ENCODE data around the gene ANKRD6. TPM values are rescaled to one million over a fixed set of nuclear protein-coding genes. Genes with fewer than 3 reads are reported as not detected.

ANKRD6 gene
- total and polyA plus RNA-seq, 2 donors (not counting 1 experiment from before 2014, with no cell fraction given) = 3.8 to 10.5 TPM

DNA sequence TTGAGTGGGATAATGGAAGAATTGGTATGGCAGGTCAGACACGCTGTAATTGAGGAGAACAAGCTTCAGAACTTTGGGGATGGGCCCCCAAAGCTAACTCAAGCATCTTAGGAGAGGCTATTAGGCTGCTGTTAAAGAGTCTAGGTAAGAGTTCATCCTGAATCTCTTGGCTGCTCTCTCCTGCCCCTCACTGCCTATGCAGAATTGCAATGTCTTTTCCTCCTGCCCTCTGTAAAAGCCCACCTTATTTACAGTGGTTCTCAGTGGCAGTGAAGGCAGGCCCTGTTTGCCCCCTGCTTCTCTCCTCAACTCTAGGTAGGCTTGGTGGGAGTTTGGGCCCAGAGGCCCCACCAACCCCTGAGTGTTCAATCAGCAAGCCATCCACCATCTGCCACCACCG, 150.6 kb downstream of the ANKRD6 start:
- WGBS (ENCODE audit: insufficient coverage) = 100% methylated on average over 1 of the region's 2 CpGs
- Mint-ChIP-seq H3K4me3 (no peak overlapping the region), H3K27me3 (no peaks in the 10 kb centered on the region), H3K4me1 (no peaks in the 10 kb centered on the region), H3K9me3 (ENCODE audit: insufficient read depth) (no peaks in the 10 kb centered on the region), H3K27ac (no peak overlapping the region)
- no peaks in the 10 kb centered on the region for H3K4me1 ChIP-seq (ENCODE audit: control insufficient read depth in 2 of 2, insufficient read depth in 2 of 2, low read length in 2 of 2)
- no peak overlapping the region for H3K4me3 ChIP-seq (ENCODE audit: control extremely low read depth in 1 of 5, extremely low read depth in 1 of 5, insufficient read depth in 1 of 5, low read depth in 2 of 5, low read length in 4 of 5)
- POLR2A ChIA-PET = no interaction called here
- no peaks in the 10 kb centered on the region for H3K9me3 ChIP-seq (ENCODE audit: control extremely low read depth in 1 of 3, control insufficient read depth in 2 of 3, insufficient read depth in 1 of 3, low read length in 2 of 3)
- H4K20me1 ChIP-seq (ENCODE audit: control insufficient read depth, insufficient read depth, low read length, poor library complexity, severe bottlenecking) = no peaks in the 10 kb centered on the region
- CTCF ChIA-PET = interaction anchor here (1.6 kb wide), 1 partner anchor 27 kb away, joined by 4 read pairs; no protein-coding TSS in a partner anchor
- H3K27me3 ChIP-seq (replicated peaks in 1 of 4; ENCODE audit: control extremely low read depth in 1 of 4, control insufficient read depth in 3 of 4, insufficient read depth in 4 of 4, low read length in 3 of 4) = no peaks in the 10 kb centered on the region
- no peak overlapping the region for H3K27ac ChIP-seq (ENCODE audit: low read length in 2 of 2)
- no peak overlapping the region for H2AFZ ChIP-seq (ENCODE audit: insufficient read depth, low read depth, low read length, poor library complexity, severe bottlenecking)
- no peak overlapping the region for H3K9ac ChIP-seq (ENCODE audit: low read length)
- TF ChIP-seq, protein P1, sequence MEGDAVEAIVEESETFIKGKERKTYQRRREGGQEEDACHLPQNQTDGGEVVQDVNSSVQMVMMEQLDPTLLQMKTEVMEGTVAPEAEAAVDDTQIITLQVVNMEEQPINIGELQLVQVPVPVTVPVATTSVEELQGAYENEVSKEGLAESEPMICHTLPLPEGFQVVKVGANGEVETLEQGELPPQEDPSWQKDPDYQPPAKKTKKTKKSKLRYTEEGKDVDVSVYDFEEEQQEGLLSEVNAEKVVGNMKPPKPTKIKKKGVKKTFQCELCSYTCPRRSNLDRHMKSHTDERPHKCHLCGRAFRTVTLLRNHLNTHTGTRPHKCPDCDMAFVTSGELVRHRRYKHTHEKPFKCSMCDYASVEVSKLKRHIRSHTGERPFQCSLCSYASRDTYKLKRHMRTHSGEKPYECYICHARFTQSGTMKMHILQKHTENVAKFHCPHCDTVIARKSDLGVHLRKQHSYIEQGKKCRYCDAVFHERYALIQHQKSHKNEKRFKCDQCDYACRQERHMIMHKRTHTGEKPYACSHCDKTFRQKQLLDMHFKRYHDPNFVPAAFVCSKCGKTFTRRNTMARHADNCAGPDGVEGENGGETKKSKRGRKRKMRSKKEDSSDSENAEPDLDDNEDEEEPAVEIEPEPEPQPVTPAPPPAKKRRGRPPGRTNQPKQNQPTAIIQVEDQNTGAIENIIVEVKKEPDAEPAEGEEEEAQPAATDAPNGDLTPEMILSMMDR (IDR thresholded peaks at IDR 0.05) = no peak
- TF ChIP-seq EZH2 (IDR thresholded peaks at IDR 0.05; ENCODE audit: borderline replicate concordance, insufficient read depth, low read depth, low read length, poor library complexity, severe bottlenecking) = no peak
- intact Hi-C loops (cut with micrococcal nuclease) = no loop called here
- no peaks in the 10 kb centered on the region for H3K36me3 ChIP-seq (replicated peaks in 1 of 2; ENCODE audit: control extremely low read depth in 1 of 2, control insufficient read depth in 1 of 2, extremely low read depth in 1 of 2, insufficient read depth in 2 of 2, low read length in 1 of 2)
- no peak for DNase-seq
- no peak overlapping the region for H3K4me2 ChIP-seq (replicated peaks; ENCODE audit: low read depth, low read length, poor library complexity, severe bottlenecking)
- no peaks in the 10 kb centered on the region for H3K79me2 ChIP-seq (ENCODE audit: control insufficient read depth, insufficient read depth, low read length)
- ATAC-seq (ENCODE audit: low read depth) = no peak

DNA sequence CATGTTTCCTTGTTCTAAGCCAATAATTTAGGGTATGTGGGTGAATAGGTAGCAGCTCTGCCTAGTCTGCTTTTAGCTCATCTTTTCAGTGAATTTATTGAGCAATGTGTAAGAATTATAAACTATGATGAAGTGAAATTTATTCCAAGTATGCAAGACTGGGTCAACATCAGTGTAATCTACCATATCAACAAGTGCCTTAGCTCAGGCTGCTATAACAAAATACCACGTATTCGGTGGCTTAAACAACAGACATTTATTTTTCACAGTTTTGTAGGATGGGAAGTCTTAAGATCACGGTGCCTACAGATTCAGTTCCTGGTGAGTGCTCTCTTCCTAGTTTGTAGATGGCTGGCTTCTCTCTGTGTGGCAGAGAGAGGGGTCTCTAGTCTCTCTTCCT, 151.6 kb downstream of the ANKRD6 start:
- Histone ChIP-seq H3K9me3 (ENCODE audit: control extremely low read depth in 1 of 3, control insufficient read depth in 2 of 3, insufficient read depth in 1 of 3, low read length in 2 of 3) (no peaks in the 10 kb centered on the region), H3K4me2 (replicated peaks; ENCODE audit: low read depth, low read length, poor library complexity, severe bottlenecking) (no peak overlapping the region), H3K36me3 (replicated peaks in 1 of 2; ENCODE audit: control extremely low read depth in 1 of 2, control insufficient read depth in 1 of 2, extremely low read depth in 1 of 2, insufficient read depth in 2 of 2, low read length in 1 of 2) (no peaks in the 10 kb centered on the region), H3K4me3 (ENCODE audit: control extremely low read depth in 1 of 5, extremely low read depth in 1 of 5, insufficient read depth in 1 of 5, low read depth in 2 of 5, low read length in 4 of 5) (no peak overlapping the region), H3K4me1 (ENCODE audit: control insufficient read depth in 2 of 2, insufficient read depth in 2 of 2, low read length in 2 of 2) (no peaks in the 10 kb centered on the region), H4K20me1 (ENCODE audit: control insufficient read depth, insufficient read depth, low read length, poor library complexity, severe bottlenecking) (no peaks in the 10 kb centered on the region), H3K9ac (ENCODE audit: low read length) (no peak overlapping the region), H3K27me3 (replicated peaks in 1 of 4; ENCODE audit: control extremely low read depth in 1 of 4, control insufficient read depth in 3 of 4, insufficient read depth in 4 of 4, low read length in 3 of 4) (no peaks in the 10 kb centered on the region), H3K79me2 (ENCODE audit: control insufficient read depth, insufficient read depth, low read length) (no peaks in the 10 kb centered on the region), H3K27ac (ENCODE audit: low read length in 2 of 2) (no peak overlapping the region), H2AFZ (ENCODE audit: insufficient read depth, low read depth, low read length, poor library complexity, severe bottlenecking) (no peak overlapping the region)
- no peak overlapping the region for H3K27ac Mint-ChIP-seq
- no peaks in the 10 kb centered on the region for H3K27me3 Mint-ChIP-seq
- ChIA-PET POLR2A (no interaction called here), CTCF (interaction anchor here (1.0 to 1.6 kb wide), 2 partner anchors 22 to 26 kb away, joined by 3 to 4 read pairs; no protein-coding TSS in a partner anchor)
- no peaks in the 10 kb centered on the region for H3K4me1 Mint-ChIP-seq
- no peak overlapping the region for H3K4me3 Mint-ChIP-seq
- H3K9me3 Mint-ChIP-seq (ENCODE audit: insufficient read depth) = no peaks in the 10 kb centered on the region
- TF ChIP-seq, protein P1 (IDR thresholded peaks at IDR 0.05) = no peak
- no CpG with 5 or more reads among the region's 3 CpGs for WGBS (ENCODE audit: insufficient coverage)
- no peak for DNase-seq
- intact Hi-C loops (cut with micrococcal nuclease) = no loop called here
- ATAC-seq (ENCODE audit: low read depth) = no peak

Data from B cell (primary cell).